Activated CD8-positive, alpha-beta memory T cell treated with anti-CD3 and anti-CD28 coated beads, Interleukin-2, amount 50 U/mL, for 48 hours (primary cell): ENCODE data around the gene TEAD1.

Source experiments
- DNase-seq: peaks from one replicate; pipeline ENCODE4 v3.0.0-alpha.2; 2020

Gene TEAD1

GRCh38 chr11:12687740-12688139 is 13.5 kb downstream of the TEAD1 start:
- DNase-seq, result no peak

GRCh38 chr11:12689029-12689755 is 15.0 kb downstream of the TEAD1 start:
- DNase-seq, result no peak

- DNase-seq, result no peak
These were observed 16.4 kb downstream of the TEAD1 start for GRCh38 chr11:12690663-12691062.

GRCh38 chr11:12691473-12691872 is 17.3 kb downstream of the TEAD1 start:
- DNase-seq, result no peak

GRCh38 chr11:12692229-12693075 is 18.2 kb downstream of the TEAD1 start:
- DNase-seq, result no peak

- no peak for DNase-seq
These were observed 18.9 kb downstream of the TEAD1 start for GRCh38 chr11:12693094-12693478.

GRCh38 chr11:12693479-12694182 is 19.4 kb downstream of the TEAD1 start:
- no peak for DNase-seq

- no peak for DNase-seq
These were observed 19.9 kb downstream of the TEAD1 start for GRCh38 chr11:12694183-12694531.

- no peak for DNase-seq
These were observed 21.1 kb downstream of the TEAD1 start for GRCh38 chr11:12695221-12695794.

- DNase-seq, result no peak
These were observed 21.7 kb downstream of the TEAD1 start for GRCh38 chr11:12695873-12696272.

GRCh38 chr11:12696911-12697581 is 22.8 kb downstream of the TEAD1 start:
- DNase-seq, result no peak

GRCh38 chr11:12698048-12698447 is 23.8 kb downstream of the TEAD1 start:
- DNase-seq, result no peak

- DNase-seq, result no peak
These were observed 27.8 kb downstream of the TEAD1 start for GRCh38 chr11:12701811-12702592.

- no peak for DNase-seq
These were observed 28.8 kb downstream of the TEAD1 start for GRCh38 chr11:12702999-12703453.

- DNase-seq, result no peak
These were observed 29.8 kb downstream of the TEAD1 start for GRCh38 chr11:12704049-12704448.

GRCh38 chr11:12705874-12706273 is 31.7 kb downstream of the TEAD1 start:
- no peak for DNase-seq

- no peak for DNase-seq
These were observed 32.6 kb downstream of the TEAD1 start for GRCh38 chr11:12706545-12707499.

- no peak for DNase-seq
These were observed 33.3 kb downstream of the TEAD1 start for GRCh38 chr11:12707500-12707880.

- DNase-seq, result no peak
These were observed 37.3 kb downstream of the TEAD1 start for GRCh38 chr11:12711496-12711895.

GRCh38 chr11:12712132-12712531 is 37.9 kb downstream of the TEAD1 start:
- no peak for DNase-seq

GRCh38 chr11:12715131-12715530 is 40.9 kb downstream of the TEAD1 start:
- no peak for DNase-seq
